MCF 10A (cell line): ENCODE results near the gene FAM240A. TPM values are rescaled to one million over a fixed set of nuclear protein-coding genes. Genes with fewer than 3 reads are reported as not detected.

Experiments
- BruUV-seq: library from RNA; stranded (reverse); fragments of 400-500 nt; replicated peaks from 2 replicates; lab custom pipeline; 2021; lab: Mats Ljungman, UMichigan
- CTCF ChIA-PET: fragments of 300-600 bp; sonication (Branson Sonifier 250); formaldehyde crosslinking; extraction: SDS; loops from one replicate; lab custom pipeline; 2021; ENCODE audit warnings: antibody characterized with exemption, inconsistent platforms; lab: Yijun Ruan, JAX
- POLR2A ChIA-PET: fragments of 300-600, 350-650 bp; sonication (Branson Sonifier 250); formaldehyde crosslinking; extraction: SDS; loops from one replicate; lab custom pipeline; 2020; ENCODE audit warnings: antibody characterized with exemption, inconsistent platforms; lab: Yijun Ruan, JAX
- DNase-seq: peaks from one replicate; pipeline ENCODE4 v3.0.0-alpha.2; 2018; ENCODE audit not compliant: unreplicated experiment
- H3K27ac Mint-ChIP-seq: one replicate; pipeline ENCODE4 v1.8.0; 2022; ENCODE audit warnings: mild to moderate bottlenecking, low read depth, mixed read lengths; ENCODE audit not compliant: unreplicated experiment
- H3K27me3 Mint-ChIP-seq: one replicate; pipeline ENCODE4 v1.8.0; 2022; ENCODE audit warnings: mixed read lengths; ENCODE audit not compliant: insufficient read depth, unreplicated experiment
- H3K36me3 Mint-ChIP-seq: one replicate; pipeline ENCODE4 v1.8.0; 2022; ENCODE audit warnings: mild to moderate bottlenecking, moderate library complexity, mixed read lengths; ENCODE audit not compliant: insufficient read depth, unreplicated experiment
- H3K4me1 Mint-ChIP-seq: one replicate; pipeline ENCODE4 v1.8.0; 2022; ENCODE audit warnings: mixed read lengths; ENCODE audit not compliant: insufficient read depth, unreplicated experiment
- H3K4me3 Mint-ChIP-seq: one replicate; pipeline ENCODE4 v1.8.0; 2022; ENCODE audit warnings: mild to moderate bottlenecking, moderate library complexity, mixed read lengths; ENCODE audit not compliant: unreplicated experiment
- H3K9me3 Mint-ChIP-seq: one replicate; pipeline ENCODE4 v1.8.0; 2022; ENCODE audit warnings: mixed read lengths; ENCODE audit not compliant: unreplicated experiment
- CTCF ChIP-seq: fragments of 200-600 bp; IDR thresholded peaks from one replicate; pipeline ENCODE4 v1.8.0; 2022; ENCODE audit warnings: antibody characterized with exemption, mild to moderate bottlenecking; ENCODE audit not compliant: unreplicated experiment
- intact Hi-C: fragments of 100-400 bp; cut with micrococcal nuclease; formaldehyde crosslinking; loops from 2 replicates; pipeline ENCODE4 v1.14.1; 2022
- total RNA-seq: library from RNA; stranded (reverse); gene quantifications from 2 replicates; pipeline ENCODE4 v1.2.3, GENCODE V29; 2022

FAM240A gene
- total RNA-seq, 1 experiment from 2014 or later = not detected

- peaks cover 63% of the 10 kb centered on the region for H3K27me3 Mint-ChIP-seq
- ChIA-PET POLR2A (interaction anchor here (0.6 to 0.7 kb wide), 2 partner anchors 57 to 65 kb away, joined by 3 read pairs; no protein-coding TSS in a partner anchor), CTCF (interaction anchor here (0.9 to 1.4 kb wide), 3 partner anchors 9 to 126 kb away, joined by 3 to 5 read pairs (median 4); no protein-coding TSS in a partner anchor)
- no peak overlapping the region for H3K4me3 Mint-ChIP-seq
- DNase-seq = no peak
- TF ChIP-seq CTCF = no peak
- no peaks in the 10 kb centered on the region for H3K9me3 Mint-ChIP-seq
- no peaks in the 10 kb centered on the region for H3K36me3 Mint-ChIP-seq
- H3K27ac Mint-ChIP-seq = no peak overlapping the region
- no TSS peak for BruUV-seq
- peaks cover 5% of the 10 kb centered on the region for H3K4me1 Mint-ChIP-seq
- intact Hi-C loops = no loop called here
These were observed 2.9 kb downstream of the FAM240A start for GRCh38 chr3:46615050-46615775.

DNA sequence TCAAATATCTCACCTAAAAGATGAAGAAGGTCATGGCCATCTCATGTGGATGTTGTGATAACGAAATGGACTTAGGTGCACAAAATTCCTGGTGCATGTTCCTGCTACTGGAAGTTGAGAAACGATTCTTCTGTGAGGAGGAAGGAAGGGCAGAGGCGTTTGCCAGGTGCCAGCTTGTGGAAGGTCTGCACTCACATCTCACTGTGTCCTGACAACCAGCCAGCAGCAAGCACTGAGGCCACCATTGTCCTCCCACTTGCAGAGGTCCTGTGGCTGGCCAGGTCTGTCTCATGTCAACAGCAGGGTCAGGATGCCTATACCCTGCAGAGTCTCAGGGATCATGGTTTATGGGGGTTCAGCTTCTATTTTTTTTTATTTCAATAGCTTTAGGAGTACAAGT is 3.7 kb downstream of the FAM240A start:
- H3K27me3 Mint-ChIP-seq = peaks cover 71% of the 10 kb centered on the region
- no peak for DNase-seq
- no peaks in the 10 kb centered on the region for H3K9me3 Mint-ChIP-seq
- POLR2A ChIA-PET = no interaction called here
- no peak for TF ChIP-seq CTCF
- CTCF ChIA-PET = interaction anchor here (1.4 kb wide), 1 partner anchor 127 kb away, joined by 5 read pairs; no protein-coding TSS in a partner anchor
- no peak overlapping the region for H3K4me3 Mint-ChIP-seq
- H3K36me3 Mint-ChIP-seq = no peaks in the 10 kb centered on the region
- intact Hi-C loops = no loop called here
- H3K27ac Mint-ChIP-seq = no peak overlapping the region
- no TSS peak for BruUV-seq
- H3K4me1 Mint-ChIP-seq = peaks cover 5% of the 10 kb centered on the region

DNA sequence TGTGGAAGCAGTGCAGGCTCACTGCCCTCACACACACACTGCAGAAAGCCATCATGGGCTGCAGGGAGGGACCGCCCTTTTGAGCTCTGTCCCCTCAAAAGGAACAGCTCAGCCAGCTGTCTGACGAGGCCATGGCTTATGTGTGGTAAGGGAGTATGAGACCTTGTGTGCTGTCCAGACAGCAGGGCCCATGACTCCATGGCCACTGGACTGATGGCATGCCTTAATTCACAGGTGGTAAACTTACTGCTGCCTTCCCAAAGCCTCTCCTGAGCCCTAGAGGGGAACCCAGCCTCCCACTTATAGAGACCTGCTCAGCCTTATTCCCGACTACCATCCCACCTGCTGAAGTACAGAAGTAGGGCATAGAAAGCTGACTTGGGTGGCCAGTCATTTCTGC is 5.6 kb downstream of the FAM240A start:
- Mint-ChIP-seq H3K27me3 (peaks cover 72% of the 10 kb centered on the region), H3K27ac (no peak overlapping the region), H3K4me1 (peaks cover 5% of the 10 kb centered on the region), H3K4me3 (no peak overlapping the region), H3K9me3 (no peaks in the 10 kb centered on the region), H3K36me3 (no peaks in the 10 kb centered on the region)
- no peak for TF ChIP-seq CTCF
- no peak for DNase-seq
- intact Hi-C loops = no loop called here
- BruUV-seq = no TSS peak
- CTCF ChIA-PET = no interaction called here
- POLR2A ChIA-PET = no interaction called here

DNA sequence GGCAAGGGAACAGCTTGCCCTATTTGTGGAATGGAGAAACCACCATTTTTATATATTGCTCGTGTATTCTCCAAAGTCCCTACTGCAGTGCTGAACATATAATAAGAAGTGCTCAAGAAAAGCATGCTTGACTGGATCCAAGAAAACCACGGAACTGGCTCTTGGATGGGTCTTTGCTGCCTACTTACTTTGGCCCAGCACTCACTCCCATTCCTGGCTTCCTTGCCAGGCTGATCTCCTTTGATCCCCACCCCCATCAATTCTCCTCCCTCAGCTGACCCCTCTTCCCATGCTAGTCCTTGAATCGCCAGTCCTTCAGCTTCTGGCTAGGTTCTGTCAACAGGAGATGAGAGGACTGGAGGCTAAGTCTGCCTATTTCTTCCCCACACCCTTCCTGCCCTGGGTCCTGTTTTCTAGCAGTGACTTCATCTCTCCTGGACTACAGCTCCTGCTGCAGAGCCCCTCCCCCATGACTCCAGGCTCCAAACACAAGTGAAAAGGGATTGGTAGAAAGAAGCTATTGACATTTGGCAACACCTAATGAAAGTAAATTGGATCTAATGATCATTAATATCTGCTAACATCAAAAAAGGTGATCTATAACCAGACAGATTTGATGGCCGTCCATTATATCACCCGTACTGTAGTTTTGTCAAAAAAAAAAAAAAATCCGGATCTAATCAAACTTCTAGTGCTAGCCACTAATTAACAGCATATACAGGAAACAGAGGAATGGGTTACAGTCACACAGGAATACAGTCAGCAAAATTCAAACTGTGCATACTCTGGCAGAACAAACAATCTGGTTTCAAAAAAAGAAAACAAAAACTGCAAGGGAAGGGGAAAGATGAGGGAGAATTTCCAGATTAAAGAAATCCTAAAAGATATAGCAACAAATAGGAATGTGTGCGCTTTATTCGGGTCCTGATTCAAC is 7.8 kb downstream of the FAM240A start:
- no TSS peak for BruUV-seq
- ChIA-PET POLR2A (no interaction called here), CTCF (interaction anchor here (0.7 to 2.0 kb wide), 7 partner anchors 10 to 132 kb away, joined by 3 to 6 read pairs (median 3); no protein-coding TSS in a partner anchor)
- intact Hi-C loops = no loop called here
- H3K27ac Mint-ChIP-seq = no peak overlapping the region
- H3K9me3 Mint-ChIP-seq = no peaks in the 10 kb centered on the region
- TF ChIP-seq CTCF = no peak
- no peak overlapping the region for H3K4me3 Mint-ChIP-seq
- H3K36me3 Mint-ChIP-seq = no peaks in the 10 kb centered on the region
- H3K4me1 Mint-ChIP-seq = peaks cover 3% of the 10 kb centered on the region
- DNase-seq = no peak
- peaks cover 68% of the 10 kb centered on the region for H3K27me3 Mint-ChIP-seq
